Measurements from ENCODE around the gene VPS37C. TPM values are rescaled to one million over a fixed set of nuclear protein-coding genes. Genes with fewer than 3 reads are reported as not detected.

Gene VPS37C
- total RNA-seq, 6 experiments from 2014 or later: 14.6 to 17.0 (median 16.0) TPM

DNA sequence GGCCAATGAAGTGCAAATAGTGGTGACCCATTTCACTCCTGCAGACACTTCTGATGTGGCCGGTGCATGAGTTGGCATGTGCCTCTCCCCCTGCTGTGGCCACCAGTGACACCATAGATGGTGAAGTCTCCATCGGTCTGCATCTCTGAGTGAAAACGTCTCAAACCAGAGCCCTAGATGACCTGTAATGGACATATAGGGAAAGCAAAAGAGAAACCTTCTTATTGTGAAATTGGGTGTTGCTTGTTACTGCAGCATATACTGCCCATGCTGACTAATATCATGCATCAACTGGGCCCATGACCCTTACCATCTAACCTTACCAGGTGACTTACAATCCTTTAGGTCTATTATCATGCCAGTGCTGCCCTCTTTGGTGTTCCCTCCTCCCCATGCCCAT is 11.7 kb upstream of the VPS37C start:
- Mint-ChIP-seq H3K4me3 (no peak overlapping the region), H3K36me3 (ENCODE audit: low read depth) (no peaks in the 10 kb centered on the region), H3K27me3 (ENCODE audit: insufficient read depth) (peaks cover 50% of the 10 kb centered on the region), H3K27ac (no peak overlapping the region), H3K4me1 (ENCODE audit: low read depth) (no peaks in the 10 kb centered on the region), H3K9me3 (no peaks in the 10 kb centered on the region)
- DNase-seq: no peak
- TF ChIP-seq, protein P1, sequence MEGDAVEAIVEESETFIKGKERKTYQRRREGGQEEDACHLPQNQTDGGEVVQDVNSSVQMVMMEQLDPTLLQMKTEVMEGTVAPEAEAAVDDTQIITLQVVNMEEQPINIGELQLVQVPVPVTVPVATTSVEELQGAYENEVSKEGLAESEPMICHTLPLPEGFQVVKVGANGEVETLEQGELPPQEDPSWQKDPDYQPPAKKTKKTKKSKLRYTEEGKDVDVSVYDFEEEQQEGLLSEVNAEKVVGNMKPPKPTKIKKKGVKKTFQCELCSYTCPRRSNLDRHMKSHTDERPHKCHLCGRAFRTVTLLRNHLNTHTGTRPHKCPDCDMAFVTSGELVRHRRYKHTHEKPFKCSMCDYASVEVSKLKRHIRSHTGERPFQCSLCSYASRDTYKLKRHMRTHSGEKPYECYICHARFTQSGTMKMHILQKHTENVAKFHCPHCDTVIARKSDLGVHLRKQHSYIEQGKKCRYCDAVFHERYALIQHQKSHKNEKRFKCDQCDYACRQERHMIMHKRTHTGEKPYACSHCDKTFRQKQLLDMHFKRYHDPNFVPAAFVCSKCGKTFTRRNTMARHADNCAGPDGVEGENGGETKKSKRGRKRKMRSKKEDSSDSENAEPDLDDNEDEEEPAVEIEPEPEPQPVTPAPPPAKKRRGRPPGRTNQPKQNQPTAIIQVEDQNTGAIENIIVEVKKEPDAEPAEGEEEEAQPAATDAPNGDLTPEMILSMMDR (IDR thresholded peaks at IDR 0.05): no peak

DNA sequence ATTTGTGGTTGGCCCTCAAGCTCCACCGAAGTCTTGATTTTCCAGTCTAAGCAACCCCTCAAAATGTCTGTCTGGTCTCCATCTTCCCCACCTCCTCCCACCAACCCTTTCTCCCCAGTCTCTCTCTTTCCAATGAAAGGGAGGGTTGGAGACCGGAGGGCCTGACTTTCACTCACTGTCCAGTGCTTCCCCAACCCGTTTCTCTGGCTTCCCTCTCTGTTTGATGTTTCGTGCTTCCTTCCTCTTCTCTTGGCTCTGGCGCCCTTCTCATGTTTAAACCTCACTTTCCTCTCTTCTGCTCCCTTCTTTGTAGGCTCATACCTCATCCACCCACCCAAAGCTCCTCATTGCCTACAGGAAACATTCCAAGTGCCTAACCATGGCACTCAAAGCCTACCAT is 11.1 kb upstream of the VPS37C start:
- H3K36me3 Mint-ChIP-seq (ENCODE audit: low read depth): no peaks in the 10 kb centered on the region
- H3K4me3 Mint-ChIP-seq: no peak overlapping the region
- TF ChIP-seq, protein P1 (IDR thresholded peaks at IDR 0.05): no peak
- peaks cover 47% of the 10 kb centered on the region for H3K27me3 Mint-ChIP-seq (ENCODE audit: insufficient read depth)
- DNase-seq: no peak
- no peaks in the 10 kb centered on the region for H3K9me3 Mint-ChIP-seq
- H3K27ac Mint-ChIP-seq: no peak overlapping the region
- no peaks in the 10 kb centered on the region for H3K4me1 Mint-ChIP-seq (ENCODE audit: low read depth)

DNA sequence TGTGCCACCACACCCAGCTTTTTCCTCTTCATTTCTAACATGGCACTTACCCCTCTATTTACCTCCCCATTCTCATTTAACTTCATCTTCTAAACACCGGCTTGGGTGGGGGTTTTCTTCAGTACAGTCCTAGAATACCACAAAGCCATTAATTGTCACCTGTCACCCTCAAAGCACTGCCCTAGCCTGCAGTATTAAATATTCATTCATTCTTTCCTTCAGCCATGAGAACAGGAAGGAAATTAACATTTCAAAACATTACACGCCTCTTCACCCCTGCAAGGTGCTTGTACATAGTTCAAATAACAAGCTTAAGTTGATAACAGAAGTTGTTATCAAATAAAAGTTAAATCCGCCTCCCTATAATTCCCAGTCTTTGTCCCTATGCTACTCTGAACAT is 10.7 kb upstream of the VPS37C start:
- TF ChIP-seq, protein P1 (IDR thresholded peaks at IDR 0.05): no peak
- H3K36me3 Mint-ChIP-seq (ENCODE audit: low read depth): no peaks in the 10 kb centered on the region
- no peaks in the 10 kb centered on the region for H3K4me1 Mint-ChIP-seq (ENCODE audit: low read depth)
- H3K9me3 Mint-ChIP-seq: no peaks in the 10 kb centered on the region
- H3K27me3 Mint-ChIP-seq (ENCODE audit: insufficient read depth): peaks cover 45% of the 10 kb centered on the region
- no peak overlapping the region for H3K4me3 Mint-ChIP-seq
- no peak overlapping the region for H3K27ac Mint-ChIP-seq
- no peak for DNase-seq

- H3K27ac Mint-ChIP-seq: no peak overlapping the region
- TF ChIP-seq, protein P1 (IDR thresholded peaks at IDR 0.05): no peak
Measured at GRCh38 chr11:61170566-61170965, 9.3 kb upstream of the VPS37C start.

GRCh38 chr11:61168800-61169199 is 7.6 kb upstream of the VPS37C start:
- Mint-ChIP-seq H3K27ac (no peak overlapping the region), H3K4me1 (ENCODE audit: low read depth) (no peaks in the 10 kb centered on the region), H3K9me3 (no peaks in the 10 kb centered on the region), H3K36me3 (ENCODE audit: low read depth) (no peaks in the 10 kb centered on the region), H3K4me3 (no peak overlapping the region), H3K27me3 (ENCODE audit: insufficient read depth) (peaks cover 29% of the 10 kb centered on the region)
- TF ChIP-seq, protein P1 (IDR thresholded peaks at IDR 0.05): no peak
- no peak for DNase-seq

More at GRCh38 chr11:61170566-61170965, 9.3 kb upstream of the VPS37C start:
- Mint-ChIP-seq H3K27me3 (ENCODE audit: insufficient read depth) (peaks cover 36% of the 10 kb centered on the region), H3K36me3 (ENCODE audit: low read depth) (no peaks in the 10 kb centered on the region), H3K9me3 (no peaks in the 10 kb centered on the region), H3K4me1 (ENCODE audit: low read depth) (no peaks in the 10 kb centered on the region), H3K4me3 (no peak overlapping the region)
- DNase-seq: no peak

Data from HFFc6 (cell line).